ENCODE measurements around the gene A1CF. TPM values are rescaled to one million over a fixed set of nuclear protein-coding genes. Genes with fewer than 3 reads are reported as not detected.
A peak's percentile ranks its signal among the peaks of the same experiment; 100 is the strongest.
"Not testable (repeated sequence)": the region's sequence is repeated elsewhere in the genome, so short reads cannot be mapped to it uniquely, and the experiment has no call there.

A1CF gene
- total and polyA plus RNA-seq, 11 donors, result 0.03 to 0.08 TPM; not detected in 9

DNA sequence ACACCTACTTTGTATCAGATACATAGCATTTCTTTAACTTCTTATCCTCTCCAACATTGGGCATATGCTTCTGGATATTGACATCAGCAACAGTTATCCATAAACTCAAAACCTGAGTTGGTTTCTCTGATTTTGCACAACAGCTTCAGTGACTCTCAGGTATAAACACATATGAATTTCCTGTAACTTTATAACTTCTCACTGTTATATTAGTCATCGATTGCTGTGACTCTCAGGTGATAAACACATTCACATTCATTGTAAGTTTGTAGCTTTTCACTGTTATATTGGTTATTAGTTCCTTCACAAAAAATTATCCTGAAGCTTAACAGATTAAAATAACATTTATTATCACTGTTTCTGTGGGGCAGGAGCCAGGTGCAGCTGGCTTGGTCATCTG is 88.7 kb downstream of the A1CF start:
- 93 to 98% (median 94%) methylated on average over 1 of the region's 1 CpG for WGBS, 4 donors
- TF ChIP-seq, protein P1, sequence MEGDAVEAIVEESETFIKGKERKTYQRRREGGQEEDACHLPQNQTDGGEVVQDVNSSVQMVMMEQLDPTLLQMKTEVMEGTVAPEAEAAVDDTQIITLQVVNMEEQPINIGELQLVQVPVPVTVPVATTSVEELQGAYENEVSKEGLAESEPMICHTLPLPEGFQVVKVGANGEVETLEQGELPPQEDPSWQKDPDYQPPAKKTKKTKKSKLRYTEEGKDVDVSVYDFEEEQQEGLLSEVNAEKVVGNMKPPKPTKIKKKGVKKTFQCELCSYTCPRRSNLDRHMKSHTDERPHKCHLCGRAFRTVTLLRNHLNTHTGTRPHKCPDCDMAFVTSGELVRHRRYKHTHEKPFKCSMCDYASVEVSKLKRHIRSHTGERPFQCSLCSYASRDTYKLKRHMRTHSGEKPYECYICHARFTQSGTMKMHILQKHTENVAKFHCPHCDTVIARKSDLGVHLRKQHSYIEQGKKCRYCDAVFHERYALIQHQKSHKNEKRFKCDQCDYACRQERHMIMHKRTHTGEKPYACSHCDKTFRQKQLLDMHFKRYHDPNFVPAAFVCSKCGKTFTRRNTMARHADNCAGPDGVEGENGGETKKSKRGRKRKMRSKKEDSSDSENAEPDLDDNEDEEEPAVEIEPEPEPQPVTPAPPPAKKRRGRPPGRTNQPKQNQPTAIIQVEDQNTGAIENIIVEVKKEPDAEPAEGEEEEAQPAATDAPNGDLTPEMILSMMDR (IDR thresholded peaks at IDR 0.05), result no peak
- TF ChIP-seq POLR2A (IDR thresholded peaks at IDR 0.05), result no peak
- no peak for DNase-seq
- Histone ChIP-seq H3K36me3 (no peaks in the 10 kb centered on the region), H3K4me1 (no peaks in the 10 kb centered on the region), H3K4me3 (no peak overlapping the region), H3K27me3 (peaks cover 0 to 8% (median 0%) of the 10 kb centered on the region in 9 donors), H3K27ac (no peak overlapping the region), H3K9me3 (no peaks in the 10 kb centered on the region)
- ATAC-seq, result no peak
- intact Hi-C loops (cut with DNase I), result no loop called here

DNA sequence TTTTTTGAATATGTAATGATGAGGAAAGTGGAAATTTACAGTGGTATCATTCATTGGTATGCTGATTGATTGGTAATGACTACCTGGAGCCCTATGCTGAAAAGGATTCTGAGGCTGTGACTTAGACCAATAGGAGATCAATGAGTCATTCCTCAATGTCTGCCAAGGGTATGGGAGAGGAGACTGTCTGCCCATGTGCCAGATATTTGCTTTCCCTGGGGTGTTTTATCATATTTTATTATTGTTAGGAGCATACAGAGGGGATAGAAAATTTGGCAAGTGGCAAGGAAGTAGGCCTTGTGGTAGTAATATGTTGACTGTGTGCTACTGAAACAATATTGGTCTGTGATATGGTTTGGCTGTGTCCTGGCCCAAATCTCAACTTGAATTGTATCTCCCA is 90.9 kb downstream of the A1CF start:
- no peak for DNase-seq
- Histone ChIP-seq H3K4me3 (no peak overlapping the region), H3K36me3 (no peaks in the 10 kb centered on the region), H3K9me3 (no peaks in the 10 kb centered on the region), H3K27ac (no peak overlapping the region), H3K27me3 (peaks cover 0 to 8% (median 0%) of the 10 kb centered on the region in 9 donors), H3K4me1 (no peaks in the 10 kb centered on the region)
- intact Hi-C loops (cut with DNase I), result loop anchor here in 2 of 10 donors (5.0 kb wide), 1 partner anchor 253 kb away; no protein-coding TSS in a partner anchor
- no peak for TF ChIP-seq POLR2A (IDR thresholded peaks at IDR 0.05)
- no peak for ATAC-seq

DNA sequence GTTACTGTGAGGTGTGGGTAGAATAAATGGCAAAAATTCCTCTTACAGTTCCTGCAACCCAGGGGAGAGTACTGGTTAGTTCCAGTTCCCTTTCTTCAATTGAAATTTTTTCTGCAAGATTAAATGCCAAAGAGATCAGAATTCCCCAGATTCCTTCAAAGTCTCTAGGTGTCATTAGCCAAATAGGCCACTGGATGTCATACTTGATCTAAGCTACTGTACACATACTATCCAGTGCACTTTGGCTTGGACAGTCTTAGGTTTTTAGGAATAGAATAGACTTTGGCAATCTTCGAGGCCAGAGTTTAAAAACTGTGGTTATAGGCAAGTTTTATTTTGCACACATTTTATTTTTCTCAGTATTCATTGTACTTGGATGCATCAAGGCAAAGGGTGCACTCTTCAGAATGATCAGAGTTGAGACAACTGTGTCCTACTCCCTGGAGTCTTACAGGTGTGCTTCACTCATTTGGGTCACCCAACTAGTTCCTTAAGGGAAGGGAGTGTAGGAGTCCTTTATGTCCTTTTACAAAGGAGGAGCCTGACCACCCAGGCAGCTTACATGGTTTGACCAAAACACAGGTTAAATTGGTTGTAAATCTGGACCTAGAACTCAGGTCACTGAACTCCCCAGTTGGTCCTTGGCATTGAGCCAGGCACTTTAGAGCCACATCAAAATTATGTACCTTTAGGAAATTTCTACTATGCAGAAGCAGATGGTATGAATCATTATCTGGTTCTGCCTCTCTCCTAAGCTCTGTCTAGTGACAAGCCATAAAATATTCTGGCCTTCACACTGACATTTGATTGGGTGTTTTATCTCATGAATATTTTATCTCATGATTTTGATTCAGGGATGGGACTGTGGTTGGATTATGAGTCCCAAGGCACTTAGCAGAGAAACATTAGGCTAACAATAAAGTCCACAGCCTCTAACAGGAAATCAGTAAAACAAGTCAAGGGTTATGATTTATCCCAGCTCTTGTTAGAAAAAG is 96.2 kb downstream of the A1CF start:
- WGBS, 4 donors, result 19 to 43% (median 30%) methylated on average over 1 of the region's 1 CpG
- H3K36me3 ChIP-seq, result no peaks in the 10 kb centered on the region
- no peaks in the 10 kb centered on the region for H3K9me3 ChIP-seq
- intact Hi-C loops (cut with DNase I), result loop anchor here in 3 of 10 donors (5.0 to 10.0 kb wide), 3 partner anchors 198 to 258 kb away; no protein-coding TSS in a partner anchor
- ATAC-seq (peak in 3 of 4 donors; percentile 53 to 74 (median 61)), DNase-seq (no peak)
- peaks cover 0 to 5% (median 0%) of the 10 kb centered on the region in 12 donors for H3K4me1 ChIP-seq
- H3K27me3 ChIP-seq, result no peaks in the 10 kb centered on the region
- TF ChIP-seq, protein P1 (IDR thresholded peaks at IDR 0.05), result peak in 11 of 12 donors; percentile 16 to 50 (median 38)
- TF ChIP-seq POLR2A (IDR thresholded peaks at IDR 0.05), result no peak
- H3K27ac ChIP-seq, result no peak overlapping the region
- no peak overlapping the region for H3K4me3 ChIP-seq

DNA sequence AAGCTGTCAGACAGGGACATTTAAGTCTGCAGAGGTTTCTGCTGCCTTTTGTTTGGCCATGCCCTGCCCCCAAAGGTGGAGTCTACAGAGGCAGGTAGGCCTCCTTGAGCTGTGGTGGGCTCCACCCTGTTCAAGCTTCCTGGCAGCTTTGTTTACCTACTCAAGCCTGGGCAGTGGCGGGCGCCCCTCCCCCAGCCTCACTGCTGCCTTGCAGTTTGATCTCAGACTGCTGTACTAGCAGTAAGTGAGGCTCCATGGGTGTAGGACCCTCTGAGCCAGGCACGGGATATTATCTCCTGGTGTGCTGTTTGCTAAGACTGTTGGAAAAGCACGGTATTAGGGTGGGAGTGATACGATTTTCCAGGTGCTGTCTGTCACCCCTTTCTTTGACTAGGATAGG is 97.5 kb downstream of the A1CF start:
- H3K4me3 ChIP-seq, H3K4me1 ChIP-seq, H3K36me3 ChIP-seq, ATAC-seq, H3K27ac ChIP-seq, DNase-seq, H3K27me3 ChIP-seq, H3K9me3 ChIP-seq: not testable (repeated sequence)
- WGBS, 4 donors, result 35 to 60% (median 52%) methylated on average over 3 to 5 of the region's 5 CpGs
- intact Hi-C loops (cut with DNase I), result loop anchor here in 3 of 10 donors (5.0 to 10.0 kb wide), 3 partner anchors 199 to 259 kb away; no protein-coding TSS in a partner anchor

DNA sequence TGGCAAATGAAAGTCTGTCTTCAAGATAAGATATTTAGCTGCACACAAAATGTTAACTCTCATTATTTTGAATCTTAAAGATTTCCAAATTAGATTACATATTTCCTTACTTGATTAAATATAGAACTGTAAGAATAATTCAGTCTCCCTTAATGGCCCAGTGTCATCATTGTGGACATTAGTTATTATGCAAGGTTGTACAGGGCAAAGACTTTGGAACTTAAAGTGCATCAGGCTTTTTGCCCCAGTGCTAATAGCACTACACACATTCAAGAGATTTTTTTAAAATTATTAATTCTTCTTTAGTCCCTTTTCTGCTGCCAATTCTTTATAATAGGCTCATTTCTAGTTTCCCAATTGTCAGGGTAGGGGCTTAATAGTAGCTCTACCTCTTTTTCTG is 103.4 kb downstream of the A1CF start:
- not testable (repeated sequence) for H3K27ac ChIP-seq, DNase-seq, H3K9me3 ChIP-seq, H3K27me3 ChIP-seq, H3K4me1 ChIP-seq, H3K4me3 ChIP-seq, ATAC-seq, H3K36me3 ChIP-seq
- intact Hi-C loops (cut with DNase I), result loop anchor here in 1 of 10 donors (10.0 kb wide), 1 partner anchor 263 kb away; no protein-coding TSS in a partner anchor

DNA sequence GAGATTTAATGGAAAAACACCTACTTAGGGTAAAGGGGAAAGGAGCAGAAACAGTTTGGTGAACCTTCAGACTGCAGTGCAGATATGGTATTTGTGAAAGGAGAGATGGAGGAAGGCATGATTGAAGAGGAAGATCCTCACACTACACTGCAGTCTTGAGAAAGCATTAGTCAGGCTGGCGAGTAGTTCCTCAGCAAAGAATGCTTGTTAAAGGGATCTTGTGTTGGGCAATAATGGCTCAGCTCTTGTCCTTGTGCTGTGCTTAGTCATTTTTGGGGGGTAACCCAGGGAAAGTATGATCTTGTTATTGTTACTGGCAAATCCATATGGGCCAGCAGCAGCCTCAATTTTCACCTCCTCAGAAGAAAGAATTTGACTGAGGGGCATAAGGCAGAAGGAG is 105.4 kb downstream of the A1CF start:
- 72 to 82% (median 80%) methylated on average over 1 of the region's 1 CpG for WGBS, 4 donors
- not testable (repeated sequence) for H3K4me3 ChIP-seq, ATAC-seq, DNase-seq, H3K4me1 ChIP-seq, H3K27me3 ChIP-seq, H3K9me3 ChIP-seq, H3K36me3 ChIP-seq, H3K27ac ChIP-seq
- intact Hi-C loops (cut with DNase I), result loop anchor here in 1 of 10 donors (10.0 kb wide), 1 partner anchor 265 kb away; no protein-coding TSS in a partner anchor

DNA sequence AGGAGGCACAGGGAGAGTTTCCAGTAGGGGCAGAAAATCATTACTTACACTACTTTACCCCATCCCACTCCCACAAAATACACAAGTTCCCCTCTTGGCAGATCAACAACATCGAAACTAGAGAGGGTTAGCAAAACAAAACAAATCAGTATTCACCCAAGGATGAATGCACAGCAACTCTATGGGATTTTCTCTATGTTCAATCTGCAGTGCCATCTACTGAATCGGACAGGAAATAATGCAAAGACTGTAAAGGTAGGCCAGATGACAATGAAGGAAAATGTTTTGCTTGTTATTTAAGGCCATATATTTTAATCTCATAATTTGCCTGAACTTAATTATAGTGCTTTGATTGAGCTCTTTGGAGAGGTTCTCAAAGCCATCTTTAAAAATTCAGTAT is 110.6 kb downstream of the A1CF start:
- DNase-seq; H3K4me1 ChIP-seq; H3K4me3 ChIP-seq; ATAC-seq; H3K27me3 ChIP-seq; H3K27ac ChIP-seq; H3K36me3 ChIP-seq; H3K9me3 ChIP-seq; intact Hi-C loops (cut with DNase I): not testable (repeated sequence)
- WGBS, 4 donors, result 54 to 61% (median 58%) methylated on average over 2 of the region's 2 CpGs

DNA sequence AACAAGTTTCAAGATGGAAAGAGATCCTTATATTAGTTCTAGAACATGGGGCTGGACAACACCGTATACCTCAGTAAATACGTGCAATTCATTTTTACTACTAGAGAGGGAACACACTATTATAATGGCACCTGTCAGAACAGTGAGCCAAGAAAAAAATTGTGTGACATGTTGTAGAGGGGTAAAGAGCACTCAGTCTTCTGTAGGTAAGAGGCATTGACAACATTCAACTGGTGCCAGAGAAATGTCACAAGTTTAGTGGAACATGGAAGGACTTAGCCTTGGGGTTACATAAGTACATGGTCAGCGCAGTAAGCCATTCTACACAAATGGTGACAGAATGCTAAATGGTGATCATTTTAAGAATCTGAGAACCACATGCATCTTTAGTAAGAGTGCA is 113.4 kb downstream of the A1CF start:
- H3K4me3 ChIP-seq; ATAC-seq; H3K27me3 ChIP-seq; H3K9me3 ChIP-seq; H3K4me1 ChIP-seq; H3K27ac ChIP-seq; H3K36me3 ChIP-seq; intact Hi-C loops (cut with DNase I); DNase-seq: not testable (repeated sequence)
- WGBS, 4 donors, result 79 to 96% (median 93%) methylated on average over 2 to 3 of the region's 3 CpGs
